ENCODE results near the gene LRRC49. TPM values are rescaled to one million over a fixed set of nuclear protein-coding genes. Genes with fewer than 3 reads are reported as not detected.

The LRRC49 gene
- polyA plus RNA-seq, 1 donor (not counting 4 experiments of a cell fraction or from before 2014, with no cell fraction given) = 9.9 TPM

DNA sequence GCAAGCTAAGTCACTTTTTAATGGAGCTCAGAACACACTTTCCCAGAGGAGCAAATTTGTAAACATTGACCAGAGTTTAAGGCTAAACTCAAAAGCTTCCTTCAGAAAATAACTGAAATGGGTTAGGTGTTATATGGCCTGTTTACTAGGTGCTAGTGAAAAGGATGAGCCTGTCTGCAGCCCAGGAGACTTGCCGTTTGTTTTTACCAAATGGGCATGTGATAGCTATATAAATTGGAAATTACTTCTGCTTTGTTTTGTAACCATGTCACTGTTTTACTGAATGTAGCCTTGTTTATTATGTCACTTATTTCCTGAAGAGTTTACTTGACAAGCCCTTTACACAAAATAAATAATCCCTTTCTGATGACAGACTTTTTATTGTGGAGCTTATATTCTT is 113.3 kb downstream of the LRRC49 start:
- H3K9ac ChIP-seq (ENCODE audit: control insufficient read depth, extremely low read depth, insufficient read depth, low read length) = no peak overlapping the region
- no peaks in the 10 kb centered on the region for H3K36me3 ChIP-seq (ENCODE audit: control insufficient read depth in 2 of 2, extremely low read depth in 1 of 2, insufficient read depth in 2 of 2, low read length in 2 of 2)
- H3K4me2 ChIP-seq (ENCODE audit: control insufficient read depth, extremely low read depth, insufficient read depth, low read depth, low read length) = no peak overlapping the region
- no peak overlapping the region for H3K27ac ChIP-seq (ENCODE audit: control insufficient read depth, insufficient read depth, low read length)
- FAIRE-seq (no peak), DNase-seq (ENCODE audit: low read depth, low spot score) (no peak)
- TF ChIP-seq EZH2 (IDR thresholded peaks at IDR 0.05; ENCODE audit: low read length) (no peak), CTCF (optimal IDR thresholded peaks at IDR 0.05 in 1 of 3, IDR thresholded peaks at IDR 0.05 in 1 of 3, conservative IDR thresholded peaks at IDR 0.05 in 1 of 3; ENCODE audit: extremely low read depth in 1 of 3, insufficient read depth in 2 of 3, low read length in 3 of 3) (no peak)
- H4K20me1 ChIP-seq (ENCODE audit: control insufficient read depth, extremely low read depth, insufficient read depth, low read length) = no peaks in the 10 kb centered on the region
- peaks cover 15% of the 10 kb centered on the region for H3K4me1 ChIP-seq (ENCODE audit: control insufficient read depth, extremely low read depth, insufficient read depth, low read length)
- no peak overlapping the region for H3K4me3 ChIP-seq (ENCODE audit: control insufficient read depth in 2 of 3, extremely low read depth in 1 of 3, insufficient read depth in 2 of 3, low read depth in 1 of 3, low read length in 3 of 3)
- no peaks in the 10 kb centered on the region for H3K79me2 ChIP-seq (ENCODE audit: control insufficient read depth, insufficient read depth, low read length)
- no peak overlapping the region for H2AFZ ChIP-seq (ENCODE audit: control insufficient read depth, low read length)
- no peaks in the 10 kb centered on the region for H3K9me1 ChIP-seq (ENCODE audit: control insufficient read depth, extremely low read depth, insufficient read depth, low read length)
- no peaks in the 10 kb centered on the region for H3K9me3 ChIP-seq (ENCODE audit: control insufficient read depth, low read depth, low read length)
- no peaks in the 10 kb centered on the region for H3K27me3 ChIP-seq (ENCODE audit: control insufficient read depth, extremely low read depth, insufficient read depth, low read length)
- dilution Hi-C loops (cut with MboI; ENCODE audit: extremely low pct_ligation_motif_present, low sequenced_read_pairs) = no loop called here

GRCh38 chr15:71008250-71008870 is 115.7 kb downstream of the LRRC49 start:
- FAIRE-seq = peak; percentile 91
- no peaks in the 10 kb centered on the region for H3K36me3 ChIP-seq (ENCODE audit: control insufficient read depth in 2 of 2, extremely low read depth in 1 of 2, insufficient read depth in 2 of 2, low read length in 2 of 2)
- H3K9me1 ChIP-seq (ENCODE audit: control insufficient read depth, extremely low read depth, insufficient read depth, low read length) = no peaks in the 10 kb centered on the region
- no peak for DNase-seq (ENCODE audit: low read depth, low spot score)
- H3K4me3 ChIP-seq (ENCODE audit: control insufficient read depth in 2 of 3, extremely low read depth in 1 of 3, insufficient read depth in 2 of 3, low read depth in 1 of 3, low read length in 3 of 3) = peak overlapping the region; percentile 18 to 29 (median 18)
- H3K4me2 ChIP-seq (ENCODE audit: control insufficient read depth, extremely low read depth, insufficient read depth, low read depth, low read length) = peak overlapping the region; percentile 68
- peaks cover 26% of the 10 kb centered on the region for H3K4me1 ChIP-seq (ENCODE audit: control insufficient read depth, extremely low read depth, insufficient read depth, low read length)
- no peaks in the 10 kb centered on the region for H3K79me2 ChIP-seq (ENCODE audit: control insufficient read depth, insufficient read depth, low read length)
- H3K9ac ChIP-seq (ENCODE audit: control insufficient read depth, extremely low read depth, insufficient read depth, low read length) = no peak overlapping the region
- no peaks in the 10 kb centered on the region for H4K20me1 ChIP-seq (ENCODE audit: control insufficient read depth, extremely low read depth, insufficient read depth, low read length)
- peak overlapping the region; percentile 17 for H3K27ac ChIP-seq (ENCODE audit: control insufficient read depth, insufficient read depth, low read length)
- no peaks in the 10 kb centered on the region for H3K27me3 ChIP-seq (ENCODE audit: control insufficient read depth, extremely low read depth, insufficient read depth, low read length)
- dilution Hi-C loops (cut with MboI; ENCODE audit: extremely low pct_ligation_motif_present, low sequenced_read_pairs) = no loop called here
- TF ChIP-seq CTCF (optimal IDR thresholded peaks at IDR 0.05 in 1 of 3, IDR thresholded peaks at IDR 0.05 in 1 of 3, conservative IDR thresholded peaks at IDR 0.05 in 1 of 3; ENCODE audit: extremely low read depth in 1 of 3, insufficient read depth in 2 of 3, low read length in 3 of 3) = no peak
- no peak for TF ChIP-seq EZH2 (IDR thresholded peaks at IDR 0.05; ENCODE audit: low read length)
- H3K9me3 ChIP-seq (ENCODE audit: control insufficient read depth, low read depth, low read length) = no peaks in the 10 kb centered on the region
- peak overlapping the region; percentile 35 for H2AFZ ChIP-seq (ENCODE audit: control insufficient read depth, low read length)

Measured in keratinocyte (primary cell).